H1 (cell line): ENCODE measurements around the gene FCRLB. TPM values are rescaled to one million over a fixed set of nuclear protein-coding genes. Genes with fewer than 3 reads are reported as not detected.

Experiments
- CREB1 ChIP-seq: IDR thresholded peaks from 2 replicates; pipeline ENCODE4 v1.6.1; 2012; ENCODE audit warnings: inconsistent platforms
- CTBP2 ChIP-seq: IDR thresholded peaks from 2 replicates; pipeline ENCODE4 v1.7.0; 2011; ENCODE audit warnings: borderline replicate concordance, mild to moderate bottlenecking, moderate library complexity, mixed read lengths, low read length; ENCODE audit not compliant: insufficient read depth, insufficient read length
- EGR1 ChIP-seq: IDR thresholded peaks from 2 replicates; pipeline ENCODE4 v1.6.1; 2011; ENCODE audit warnings: low read depth, low read length, borderline replicate concordance
- GTF2F1 ChIP-seq: IDR thresholded peaks from 2 replicates; pipeline ENCODE4 v1.6.1; 2012; ENCODE audit warnings: low read depth, low read length, improper control_type of control experiment, borderline replicate concordance
- HDAC2 ChIP-seq, 2 experiments: fragments of 300-600 bp in 1 of 2; sonication (generic) in 1 of 2; IDR thresholded peaks; 2 replicates each; pipeline ENCODE4 v1.6.1; 2011 to 2012; ENCODE audit warnings: low read depth in 2 of 2, low read length in 2 of 2, mild to moderate bottlenecking in 2 of 2, moderate library complexity in 2 of 2, borderline replicate concordance in 1 of 2, inconsistent platforms in 1 of 2
- JUN ChIP-seq: IDR thresholded peaks from 2 replicates; pipeline ENCODE4 v1.6.1; 2011; ENCODE audit warnings: low read depth, mild to moderate bottlenecking, improper control_type of control experiment, low read length
- PHF8 ChIP-seq: fragments of 200-600 bp; sonication (generic); conservative IDR thresholded peaks from 2 replicates; pipeline ENCODE4 v1.7.1; 2012; ENCODE audit warnings: low read depth, mild to moderate bottlenecking, inconsistent platforms, low read length, moderate library complexity
- POLR2A ChIP-seq, 2 experiments: IDR thresholded peaks; 1 replicate in 1 of 2; 2 replicates in 1 of 2; pipeline ENCODE4 v1.6.1; 2011; ENCODE audit warnings: low read depth in 2 of 2, low read length in 2 of 2, mild to moderate bottlenecking in 2 of 2; ENCODE audit errors: control extremely low read depth in 1 of 2
- POLR2AphosphoS5 ChIP-seq: IDR thresholded peaks from 2 replicates; pipeline ENCODE4 v1.6.1; 2011; ENCODE audit warnings: low read depth, low read length
- POU5F1 ChIP-seq: IDR thresholded peaks from 2 replicates; pipeline ENCODE4 v1.6.1; 2011; ENCODE audit warnings: low read depth, mild to moderate bottlenecking, low read length, moderate library complexity
- RAD21 ChIP-seq, 2 experiments: IDR thresholded peaks in 1 of 2; conservative IDR thresholded peaks in 1 of 2; 2 replicates each; pipeline ENCODE4 v1.6.1; 2011; ENCODE audit warnings: low read depth in 2 of 2, low read length in 2 of 2, improper control_type of control experiment in 1 of 2, inconsistent platforms in 1 of 2, mild to moderate bottlenecking in 1 of 2, moderate library complexity in 1 of 2
- RBBP5 ChIP-seq: IDR thresholded peaks from 2 replicates; pipeline ENCODE4 v1.7.1; 2012; ENCODE audit warnings: low read depth, mild to moderate bottlenecking, inconsistent platforms, low read length, moderate library complexity, borderline replicate concordance
- RNF2 ChIP-seq: fragments of 200-900, 300-1000 bp; sonication (generic); IDR thresholded peaks from 2 replicates; pipeline ENCODE4 v1.7.1; 2016; ENCODE audit warnings: borderline replicate concordance, low read depth, mild to moderate bottlenecking, antibody characterized with exemption, low read length; ENCODE audit not compliant: poor library complexity, severe bottlenecking; ENCODE audit errors: missing control alignments
- SIN3A ChIP-seq, 2 experiments: IDR thresholded peaks in 1 of 2; conservative IDR thresholded peaks in 1 of 2; 2 replicates each; pipeline ENCODE4 v1.6.1; 2011 to 2012; ENCODE audit warnings: low read length in 2 of 2, improper control_type of control experiment in 1 of 2, low read depth in 1 of 2, mild to moderate bottlenecking in 1 of 2
- SP2 ChIP-seq: IDR thresholded peaks from 2 replicates; pipeline ENCODE4 v1.6.1; 2012; ENCODE audit warnings: mild to moderate bottlenecking, low read length, inconsistent platforms
- SP4 ChIP-seq: IDR thresholded peaks from 2 replicates; pipeline ENCODE4 v1.6.1; 2012; ENCODE audit warnings: low read length, inconsistent platforms
- TBP ChIP-seq: IDR thresholded peaks from 2 replicates; pipeline ENCODE4 v1.6.1; 2011; ENCODE audit warnings: low read depth, low read length, improper control_type of control experiment
- TEAD4 ChIP-seq: IDR thresholded peaks from 2 replicates; pipeline ENCODE4 v1.6.1; 2012; ENCODE audit warnings: low read depth, low read length, inconsistent platforms, mixed read lengths
- YY1 ChIP-seq: IDR thresholded peaks from 2 replicates; pipeline ENCODE4 v1.6.1; 2011; ENCODE audit warnings: low read depth, mild to moderate bottlenecking, low read length
- polyA plus RNA-seq, 7 experiments: library from polyadenylated mRNA; depleted of rRNA in 3 of 7; stranded (reverse) in 5 of 7; unstranded in 2 of 7; fragments of >200 nt in 5 of 7; fragments of 200-250 nt in 2 of 7; gene quantifications; 1 replicate in 5 of 7; 2 replicates in 1 of 7; 4 replicates in 1 of 7; pipeline versions ENCODE4 v1.2.1 to v1.2.3, GENCODE V29; 2011 to 2013; ENCODE audit warnings: missing spikeins in 2 of 7, mixed read lengths in 2 of 7
- total RNA-seq: library from RNA; stranded (reverse); fragmentation: NEBNext Ultra II Directional; extraction: Animal tissue kit (Norgen Biotek cat#: 25700); gene quantifications from 2 replicates; pipeline ENCODE4 v1.2.1, GENCODE V29; 2021
- TF ChIP-seq, protein P1 (sequence below): IDR thresholded peaks from 2 replicates; pipeline ENCODE4 v1.6.1; 2012; ENCODE audit warnings: inconsistent platforms
- TF ChIP-seq, protein P2 (sequence below): IDR thresholded peaks from 2 replicates; pipeline ENCODE4 v1.6.1; 2011; ENCODE audit warnings: low read length, improper control_type of control experiment

Gene FCRLB
- total and polyA plus RNA-seq, 2 of the 8 experiments (the other 6 are each of a cell fraction or from before 2014, with no cell fraction given) = 0.14 to 0.24 TPM

DNA sequence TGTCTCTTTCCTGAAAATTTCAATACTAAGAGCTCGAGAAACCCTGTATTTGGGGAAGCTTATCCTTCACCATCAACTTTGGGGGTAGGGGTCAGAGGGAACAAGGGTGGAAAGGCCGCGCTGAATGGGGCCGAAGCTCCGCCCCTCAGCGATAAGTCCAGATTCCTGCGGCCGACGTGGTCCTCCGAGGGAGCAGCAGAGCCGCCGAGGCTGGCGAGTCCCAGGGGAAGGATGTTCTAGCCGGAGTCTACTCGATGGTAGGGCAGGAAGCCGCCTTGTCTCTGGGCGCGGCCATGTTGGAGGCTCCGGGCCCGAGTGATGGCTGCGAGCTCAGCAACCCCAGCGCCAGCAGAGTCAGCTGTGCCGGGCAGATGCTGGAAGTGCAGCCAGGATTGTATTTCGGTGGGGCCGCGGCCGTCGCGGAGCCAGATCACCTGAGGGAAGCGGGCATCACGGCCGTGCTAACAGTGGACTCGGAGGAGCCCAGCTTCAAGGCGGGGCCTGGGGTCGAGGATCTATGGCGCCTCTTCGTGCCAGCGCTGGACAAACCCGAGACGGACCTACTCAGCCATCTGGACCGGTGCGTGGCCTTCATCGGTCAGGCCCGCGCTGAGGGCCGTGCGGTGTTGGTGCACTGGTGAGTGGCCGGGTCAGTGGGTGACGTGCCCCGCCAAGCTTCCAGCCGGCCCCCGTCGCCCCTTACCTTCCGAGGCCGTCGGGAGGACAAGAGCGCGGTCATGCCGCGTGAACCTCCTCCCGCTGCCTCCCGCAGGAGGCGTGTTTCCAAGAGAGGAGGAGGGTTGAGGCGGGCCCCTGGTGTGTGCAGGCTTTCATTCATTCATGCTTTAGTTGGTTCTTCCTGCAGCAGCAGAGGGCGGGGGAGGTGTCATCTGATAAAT is 28.4 kb downstream of the FCRLB start, which contains the start of gene DUSP12 (continued):
- 0 out of 2 replicates have a peak, but pooled peaks have one; percentile 63 for TF ChIP-seq TEAD4
- peak; percentile 89 for TF ChIP-seq TBP
- peak; percentile 39; the same call in 1 of the 2 replicates for TF ChIP-seq CREB1
- peak in 1 of 2 experiments; percentile 61; a peak in 2 of 4 replicates for TF ChIP-seq HDAC2 (IDR thresholded peaks at IDR 0.05; ENCODE audit: borderline replicate concordance in 1 of 2, low read depth in 2 of 2, low read length in 2 of 2)
- peak; percentile 58; the same call in 1 of the 2 replicates for TF ChIP-seq EGR1
- TF ChIP-seq POU5F1 = no peak
- TF ChIP-seq SP4 = no peak
- no peak for TF ChIP-seq RAD21 (IDR thresholded peaks at IDR 0.05 in 1 of 2, conservative IDR thresholded peaks at IDR 0.05 in 1 of 2; ENCODE audit: low read depth in 2 of 2, low read length in 2 of 2)
- peak; percentile 98 for TF ChIP-seq YY1
- TF ChIP-seq CTBP2 = peak; percentile 26
- no peak for TF ChIP-seq RNF2
- TF ChIP-seq POLR2AphosphoS5 = peak; percentile 88
- peak; percentile 86 for TF ChIP-seq SP2
- TF ChIP-seq JUN = no peak
- TF ChIP-seq, protein P1, sequence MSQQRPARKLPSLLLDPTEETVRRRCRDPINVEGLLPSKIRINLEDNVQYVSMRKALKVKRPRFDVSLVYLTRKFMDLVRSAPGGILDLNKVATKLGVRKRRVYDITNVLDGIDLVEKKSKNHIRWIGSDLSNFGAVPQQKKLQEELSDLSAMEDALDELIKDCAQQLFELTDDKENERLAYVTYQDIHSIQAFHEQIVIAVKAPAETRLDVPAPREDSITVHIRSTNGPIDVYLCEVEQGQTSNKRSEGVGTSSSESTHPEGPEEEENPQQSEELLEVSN = peak; percentile 61
- TF ChIP-seq GTF2F1 = no peak
- TF ChIP-seq PHF8 = peak; percentile 98
- TF ChIP-seq, protein P2, sequence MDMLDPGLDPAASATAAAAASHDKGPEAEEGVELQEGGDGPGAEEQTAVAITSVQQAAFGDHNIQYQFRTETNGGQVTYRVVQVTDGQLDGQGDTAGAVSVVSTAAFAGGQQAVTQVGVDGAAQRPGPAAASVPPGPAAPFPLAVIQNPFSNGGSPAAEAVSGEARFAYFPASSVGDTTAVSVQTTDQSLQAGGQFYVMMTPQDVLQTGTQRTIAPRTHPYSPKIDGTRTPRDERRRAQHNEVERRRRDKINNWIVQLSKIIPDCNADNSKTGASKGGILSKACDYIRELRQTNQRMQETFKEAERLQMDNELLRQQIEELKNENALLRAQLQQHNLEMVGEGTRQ = no peak; the same call in none of the 2 replicates
- TF ChIP-seq POLR2A (IDR thresholded peaks at IDR 0.05; ENCODE audit: control extremely low read depth in 1 of 2, low read depth in 2 of 2, low read length in 2 of 2) = peak; percentile 90 to 97
- peak; percentile 41 to 78; a peak in 2 of 4 replicates for TF ChIP-seq SIN3A (conservative IDR thresholded peaks at IDR 0.05 in 1 of 2, IDR thresholded peaks at IDR 0.05 in 1 of 2; ENCODE audit: low read depth in 1 of 2, low read length in 2 of 2)
- TF ChIP-seq RBBP5 = peak; percentile 75; the same call in 1 of the 2 replicates
